ENCODE data around the gene ARNT2. TPM values are rescaled to one million over a fixed set of nuclear protein-coding genes. Genes with fewer than 3 reads are reported as not detected.

ARNT2 gene
- total and polyA plus RNA-seq, 10 of the 15 experiments (the other 5 are each of a cell fraction or from before 2014, with no cell fraction given): 0.07 to 0.49 (median 0.09) TPM; not detected in 6

GRCh38 chr15:80458580-80458979, 54.4 kb downstream of the ARNT2 start:
- POLR2A ChIA-PET: no interaction called here
- FAIRE-seq (no peak), DNase-seq (ENCODE audit: low read depth, low spot score) (no peak), ATAC-seq (no peak)
- BruUV-seq (replicated peaks): no TSS peak
- no peaks in the 10 kb centered on the region for H3K9me3 ChIP-seq (replicated peaks; ENCODE audit: control insufficient read depth, insufficient read depth, low read length)
- CTCF ChIA-PET: interaction anchor here (7.5 kb wide), 1 partner anchor 319 kb away, joined by 130 read pairs; the partner anchor contains the start of gene CEMIP
- intact Hi-C loops (cut with micrococcal nuclease; ENCODE audit: unreplicated experiment): loop anchor here (5.0 kb wide), 2 partner anchors 109 to 809 kb away; no protein-coding TSS in a partner anchor
- H2AFZ ChIP-seq (ENCODE audit: control insufficient read depth, low read depth, low read length): no peak overlapping the region
- H3K36me3 ChIP-seq (ENCODE audit: control insufficient read depth in 2 of 2, insufficient read depth in 2 of 2, low read length in 1 of 2): no peaks in the 10 kb centered on the region
- SMC1A ChIA-PET (ENCODE audit: uncharacterized antibody, unreplicated experiment): interaction anchor here (4.6 kb wide), 1 partner anchor 510 kb away, joined by 18 read pairs; no protein-coding TSS in a partner anchor
- 21% methylated on average over 2 of the region's 2 CpGs for WGBS (ENCODE audit: insufficient coverage, insufficient replicate concordance, low lambda C conversion rate, missing lambda C conversion rate)
- no peak overlapping the region for H3K9ac ChIP-seq (ENCODE audit: control insufficient read depth, insufficient read depth, low read length)
- RAD21 ChIA-PET (ENCODE audit: unreplicated experiment): interaction anchor here (4.6 kb wide), 1 partner anchor 512 kb away, joined by 19 read pairs; no protein-coding TSS in a partner anchor
- H3K27me3 ChIP-seq (replicated peaks in 1 of 2; ENCODE audit: control insufficient read depth in 2 of 2, insufficient read depth in 2 of 2, low read length in 1 of 2): peaks cover 0 to 2% of the 10 kb centered on the region in 2 experiments; a peak in 1 of 4 replicates
- TF ChIP-seq HDAC6 (IDR thresholded peaks at IDR 0.05; ENCODE audit: unreplicated experiment) (no peak), SIX5 (IDR thresholded peaks at IDR 0.05; ENCODE audit: low read depth, low read length, severe bottlenecking) (no peak), ATF2 (IDR thresholded peaks at IDR 0.05; ENCODE audit: low read length) (no peak), CBX5 (IDR thresholded peaks at IDR 0.05; ENCODE audit: low read depth) (no peak), HDAC2 (IDR thresholded peaks at IDR 0.05) (no peak), MEF2B (IDR thresholded peaks at IDR 0.05; ENCODE audit: partially characterized antibody, poor library complexity, severe bottlenecking) (no peak), KLF5 (IDR thresholded peaks at IDR 0.05; ENCODE audit: partially characterized antibody) (no peak), E2F8 (IDR thresholded peaks at IDR 0.05; ENCODE audit: low read depth, partially characterized antibody) (no peak), MYC (IDR thresholded peaks at IDR 0.05; ENCODE audit: insufficient read depth, insufficient read length, insufficient replicate concordance, low read length, severe bottlenecking) (no peak), BCL11A (IDR thresholded peaks at IDR 0.05; ENCODE audit: low read depth, low read length) (no peak), NR2F1 (conservative IDR thresholded peaks at IDR 0.05) (no peak)
- TF ChIP-seq, protein P1, sequence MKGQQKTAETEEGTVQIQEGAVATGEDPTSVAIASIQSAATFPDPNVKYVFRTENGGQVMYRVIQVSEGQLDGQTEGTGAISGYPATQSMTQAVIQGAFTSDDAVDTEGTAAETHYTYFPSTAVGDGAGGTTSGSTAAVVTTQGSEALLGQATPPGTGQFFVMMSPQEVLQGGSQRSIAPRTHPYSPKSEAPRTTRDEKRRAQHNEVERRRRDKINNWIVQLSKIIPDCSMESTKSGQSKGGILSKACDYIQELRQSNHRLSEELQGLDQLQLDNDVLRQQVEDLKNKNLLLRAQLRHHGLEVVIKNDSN (IDR thresholded peaks at IDR 0.05; ENCODE audit: borderline replicate concordance, extremely low read length, insufficient read depth, low read depth, low read length): no peak
- H3K4me3 ChIP-seq: no peak overlapping the region
- H3K79me2 ChIP-seq (ENCODE audit: control insufficient read depth, insufficient read depth, low read length): no peaks in the 10 kb centered on the region
- in situ Hi-C loops (cut with MboI): loop anchor here (5.0 to 10.0 kb wide), 4 partner anchors 319 to 806 kb away; partner anchors contain the start of gene CEMIP
- no peak overlapping the region for H3K27ac ChIP-seq (ENCODE audit: control insufficient read depth, insufficient read depth)
- H3K4me1 ChIP-seq (ENCODE audit: control insufficient read depth, insufficient read depth, low read length): no peaks in the 10 kb centered on the region
- H4K20me1 ChIP-seq (ENCODE audit: control insufficient read depth, insufficient read depth): no peaks in the 10 kb centered on the region
- H3K4me2 ChIP-seq (ENCODE audit: control insufficient read depth, insufficient read depth): no peak overlapping the region

All from GM12878 (cell line).